22Rv1 (cell line): Measurements from ENCODE around the gene PRDM16.

Experiments used
- H3K27ac ChIP-seq: fragments of 450-650 bp; 2 replicates; pipeline ENCODE4 v1.5.1; 2017
- CTCF ChIP-seq: fragments of 450-650 bp; IDR thresholded peaks from 2 replicates; pipeline ENCODE4 v1.5.1; 2017; ENCODE audit warnings: mild to moderate bottlenecking
- ZFX ChIP-seq: fragments of 450-650 bp; IDR thresholded peaks from 2 replicates; pipeline ENCODE4 v1.6.1; 2017; ENCODE audit warnings: antibody characterized with exemption, borderline replicate concordance

The PRDM16 gene

GRCh38 chr1:3172431-3173380 lies 103.7 kb downstream of the PRDM16 start:
- no peak overlapping the region for H3K27ac ChIP-seq

GRCh38 chr1:3173381-3173980 lies 104.5 kb downstream of the PRDM16 start:
- no peak for TF ChIP-seq CTCF
- no peak for TF ChIP-seq ZFX
- no peak overlapping the region for H3K27ac ChIP-seq

More at GRCh38 chr1:3172431-3173380, 103.7 kb downstream of the PRDM16 start:
- TF ChIP-seq ZFX: no peak
- TF ChIP-seq CTCF: no peak

DNA sequence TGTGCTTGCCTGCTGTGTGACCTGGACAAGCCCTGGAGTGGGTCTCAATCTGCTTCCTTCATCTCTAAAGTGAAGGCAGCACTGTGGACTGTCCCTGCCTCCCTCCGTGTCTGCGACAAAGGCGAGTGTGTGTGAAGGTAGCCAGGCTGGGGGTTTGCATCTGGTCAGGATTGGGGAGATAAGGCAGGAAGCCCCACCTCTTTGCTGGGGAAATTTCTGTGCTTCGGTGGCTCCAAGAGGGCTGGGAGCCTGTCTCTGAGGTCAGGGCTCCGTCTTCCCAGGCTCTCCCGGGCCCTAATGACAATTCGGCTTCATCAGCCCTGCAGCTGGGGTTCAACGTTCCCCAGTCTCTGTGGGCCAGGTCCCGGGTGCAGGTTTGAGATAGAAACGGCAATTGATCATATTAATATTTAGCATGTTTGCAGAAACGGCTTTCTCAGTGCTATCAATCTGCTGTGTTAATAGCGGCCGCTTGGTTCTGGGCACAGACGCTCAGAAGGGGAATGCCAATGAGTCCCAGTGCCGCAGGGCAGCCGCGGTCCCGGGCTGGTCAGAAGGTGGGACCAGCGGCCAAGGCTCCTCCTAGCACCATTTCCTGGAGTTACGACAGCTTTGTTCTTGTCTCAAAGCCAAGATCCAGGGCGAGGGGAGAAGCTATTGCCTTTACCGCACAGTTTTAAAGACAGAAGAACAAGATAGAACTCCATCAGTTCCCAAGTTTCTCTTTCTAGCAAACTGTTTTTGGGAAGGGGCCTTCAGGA lies 105.7 kb downstream of the PRDM16 start:
- no peak overlapping the region for H3K27ac ChIP-seq
- TF ChIP-seq ZFX (no peak), CTCF (no peak)

- TF ChIP-seq CTCF (no peak), ZFX (no peak)
- H3K27ac ChIP-seq: no peak overlapping the region
These were observed 106.5 kb downstream of the PRDM16 start for GRCh38 chr1:3175486-3175885.

- TF ChIP-seq CTCF: no peak
- TF ChIP-seq ZFX: no peak
- no peak overlapping the region for H3K27ac ChIP-seq
These were observed 107.0 kb downstream of the PRDM16 start for GRCh38 chr1:3176028-3176427.

- no peak for TF ChIP-seq CTCF
- no peak overlapping the region for H3K27ac ChIP-seq
These were observed 107.8 kb downstream of the PRDM16 start for GRCh38 chr1:3176820-3177219.
